Ishikawa (cell line): ENCODE measurements around the gene PHF8.

Source experiments
- CEBPB ChIP-seq: IDR thresholded peaks from 2 replicates; pipeline ENCODE4 v1.6.1; 2012
- CREB1 ChIP-seq: IDR thresholded peaks from 2 replicates; pipeline ENCODE4 v1.6.1; 2012; ENCODE audit warnings: low read depth
- EGR1 ChIP-seq: IDR thresholded peaks from 2 replicates; pipeline ENCODE4 v1.6.1; 2012
- EP300 ChIP-seq: IDR thresholded peaks from 2 replicates; pipeline ENCODE4 v1.6.1; 2012; ENCODE audit warnings: borderline replicate concordance
- FOXM1 ChIP-seq: IDR thresholded peaks from 2 replicates; pipeline ENCODE4 v1.6.1; 2012; ENCODE audit warnings: low read depth, borderline replicate concordance
- NFIC ChIP-seq: IDR thresholded peaks from 2 replicates; pipeline ENCODE4 v1.6.1; 2012
- RAD21 ChIP-seq: IDR thresholded peaks from 2 replicates; pipeline ENCODE4 v1.6.1; 2012; ENCODE audit warnings: low read depth
- TAF1 ChIP-seq: IDR thresholded peaks from 2 replicates; pipeline ENCODE4 v1.6.1; 2012; ENCODE audit warnings: low read depth, mild to moderate bottlenecking
- TCF12 ChIP-seq: IDR thresholded peaks from 2 replicates; pipeline ENCODE4 v1.6.1; 2012; ENCODE audit warnings: low read depth
- TEAD4 ChIP-seq: IDR thresholded peaks from 2 replicates; pipeline ENCODE4 v1.6.1; 2012
- YY1 ChIP-seq: IDR thresholded peaks from 2 replicates; pipeline ENCODE4 v1.6.1; 2012; ENCODE audit warnings: low read depth
- ZBTB7A ChIP-seq: IDR thresholded peaks from 2 replicates; pipeline ENCODE4 v1.6.1; 2012; ENCODE audit warnings: low read depth
- TF ChIP-seq, protein P1 (sequence below): IDR thresholded peaks from 2 replicates; pipeline ENCODE4 v1.6.1; 2012
- TF ChIP-seq, protein P2 (sequence below): IDR thresholded peaks from 2 replicates; pipeline ENCODE4 v1.6.1; 2012
- TF ChIP-seq, protein P3 (sequence below): IDR thresholded peaks from 2 replicates; pipeline ENCODE4 v1.6.1; 2012; ENCODE audit warnings: low read depth, mild to moderate bottlenecking

PHF8 gene

DNA sequence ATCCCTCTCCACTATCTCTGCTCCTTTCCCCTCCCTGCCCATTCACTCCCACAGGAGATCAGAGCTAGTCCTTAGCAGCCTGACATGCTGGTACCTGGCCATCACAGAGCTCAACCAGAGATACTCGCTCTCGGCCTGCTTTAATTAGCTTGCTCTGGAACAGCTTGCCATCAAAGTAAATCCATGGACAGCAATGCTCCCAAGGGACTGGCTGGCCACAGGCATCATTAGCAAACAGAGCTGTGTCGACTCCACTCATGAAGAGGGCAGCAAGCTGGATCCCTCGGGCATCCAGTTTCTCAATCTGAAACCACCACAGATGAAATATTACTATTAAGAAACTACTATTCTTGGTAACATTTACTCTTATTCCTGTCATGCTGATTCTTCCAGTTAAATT, 43.4 kb upstream of the PHF8 start:
- TF ChIP-seq CREB1 (no peak), EP300 (no peak), YY1 (no peak), ZBTB7A (no peak), EGR1 (no peak), TAF1 (no peak), TCF12 (no peak), FOXM1 (no peak), CEBPB (no peak), RAD21 (no peak), TEAD4 (no peak), NFIC (no peak)
- TF ChIP-seq, protein P1, sequence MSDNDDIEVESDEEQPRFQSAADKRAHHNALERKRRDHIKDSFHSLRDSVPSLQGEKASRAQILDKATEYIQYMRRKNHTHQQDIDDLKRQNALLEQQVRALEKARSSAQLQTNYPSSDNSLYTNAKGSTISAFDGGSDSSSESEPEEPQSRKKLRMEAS: no peak
- TF ChIP-seq, protein P2, sequence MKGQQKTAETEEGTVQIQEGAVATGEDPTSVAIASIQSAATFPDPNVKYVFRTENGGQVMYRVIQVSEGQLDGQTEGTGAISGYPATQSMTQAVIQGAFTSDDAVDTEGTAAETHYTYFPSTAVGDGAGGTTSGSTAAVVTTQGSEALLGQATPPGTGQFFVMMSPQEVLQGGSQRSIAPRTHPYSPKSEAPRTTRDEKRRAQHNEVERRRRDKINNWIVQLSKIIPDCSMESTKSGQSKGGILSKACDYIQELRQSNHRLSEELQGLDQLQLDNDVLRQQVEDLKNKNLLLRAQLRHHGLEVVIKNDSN: no peak
- TF ChIP-seq, protein P3, sequence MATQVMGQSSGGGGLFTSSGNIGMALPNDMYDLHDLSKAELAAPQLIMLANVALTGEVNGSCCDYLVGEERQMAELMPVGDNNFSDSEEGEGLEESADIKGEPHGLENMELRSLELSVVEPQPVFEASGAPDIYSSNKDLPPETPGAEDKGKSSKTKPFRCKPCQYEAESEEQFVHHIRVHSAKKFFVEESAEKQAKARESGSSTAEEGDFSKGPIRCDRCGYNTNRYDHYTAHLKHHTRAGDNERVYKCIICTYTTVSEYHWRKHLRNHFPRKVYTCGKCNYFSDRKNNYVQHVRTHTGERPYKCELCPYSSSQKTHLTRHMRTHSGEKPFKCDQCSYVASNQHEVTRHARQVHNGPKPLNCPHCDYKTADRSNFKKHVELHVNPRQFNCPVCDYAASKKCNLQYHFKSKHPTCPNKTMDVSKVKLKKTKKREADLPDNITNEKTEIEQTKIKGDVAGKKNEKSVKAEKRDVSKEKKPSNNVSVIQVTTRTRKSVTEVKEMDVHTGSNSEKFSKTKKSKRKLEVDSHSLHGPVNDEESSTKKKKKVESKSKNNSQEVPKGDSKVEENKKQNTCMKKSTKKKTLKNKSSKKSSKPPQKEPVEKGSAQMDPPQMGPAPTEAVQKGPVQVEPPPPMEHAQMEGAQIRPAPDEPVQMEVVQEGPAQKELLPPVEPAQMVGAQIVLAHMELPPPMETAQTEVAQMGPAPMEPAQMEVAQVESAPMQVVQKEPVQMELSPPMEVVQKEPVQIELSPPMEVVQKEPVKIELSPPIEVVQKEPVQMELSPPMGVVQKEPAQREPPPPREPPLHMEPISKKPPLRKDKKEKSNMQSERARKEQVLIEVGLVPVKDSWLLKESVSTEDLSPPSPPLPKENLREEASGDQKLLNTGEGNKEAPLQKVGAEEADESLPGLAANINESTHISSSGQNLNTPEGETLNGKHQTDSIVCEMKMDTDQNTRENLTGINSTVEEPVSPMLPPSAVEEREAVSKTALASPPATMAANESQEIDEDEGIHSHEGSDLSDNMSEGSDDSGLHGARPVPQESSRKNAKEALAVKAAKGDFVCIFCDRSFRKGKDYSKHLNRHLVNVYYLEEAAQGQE: no peak

DNA sequence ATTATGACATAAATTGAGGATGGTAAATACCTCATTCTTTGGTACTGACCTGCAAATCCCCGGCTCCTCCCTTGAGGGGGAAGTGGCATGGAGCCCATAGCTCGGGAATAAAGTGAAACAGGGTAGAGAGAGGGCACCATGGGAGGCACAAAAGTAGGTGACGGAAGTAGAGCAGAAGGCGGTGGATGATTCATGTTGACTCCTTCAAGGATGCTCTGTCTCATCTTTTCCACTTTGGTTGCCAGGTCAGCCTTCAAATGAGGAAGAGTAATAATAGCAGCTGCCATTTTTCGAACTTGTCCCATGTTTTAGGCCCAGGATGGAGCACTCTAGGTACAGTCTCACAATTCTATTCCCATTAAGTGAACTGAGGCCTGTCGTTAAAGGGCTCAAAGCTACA, 41.4 kb upstream of the PHF8 start:
- no peak for TF ChIP-seq CREB1
- TF ChIP-seq TEAD4: no peak
- TF ChIP-seq, protein P1: no peak
- no peak for TF ChIP-seq EP300
- no peak for TF ChIP-seq TAF1
- no peak for TF ChIP-seq NFIC
- TF ChIP-seq, protein P2: no peak
- no peak for TF ChIP-seq FOXM1
- TF ChIP-seq CEBPB: no peak
- no peak for TF ChIP-seq TCF12
- TF ChIP-seq YY1: no peak
- TF ChIP-seq, protein P3: no peak
- no peak for TF ChIP-seq ZBTB7A
- TF ChIP-seq EGR1: no peak
- no peak for TF ChIP-seq RAD21

DNA sequence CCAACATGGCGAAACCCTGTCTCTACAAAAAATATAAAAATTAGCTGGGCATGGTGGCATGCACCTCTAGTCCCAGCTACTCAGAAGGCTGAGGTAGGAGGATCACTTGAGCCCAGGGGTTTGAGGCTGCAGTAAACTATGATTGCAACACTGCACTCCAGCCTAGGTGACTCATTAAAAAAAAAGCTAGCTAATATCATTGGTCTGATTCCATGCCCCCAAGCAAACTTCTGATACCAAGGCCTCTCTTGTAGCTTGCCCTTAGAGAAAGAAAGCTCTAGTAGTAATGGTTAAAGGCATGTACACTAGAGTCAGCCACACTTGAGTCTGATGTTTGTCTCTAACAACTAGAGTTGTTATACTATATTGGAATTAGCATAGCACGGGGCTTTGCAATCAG, 32.6 kb upstream of the PHF8 start:
- TF ChIP-seq, protein P2: no peak
- no peak for TF ChIP-seq FOXM1
- no peak for TF ChIP-seq EP300
- TF ChIP-seq CEBPB: no peak
- TF ChIP-seq, protein P3: no peak
- TF ChIP-seq TAF1: no peak
- TF ChIP-seq EGR1: no peak
- TF ChIP-seq NFIC: no peak
- TF ChIP-seq CREB1: no peak
- TF ChIP-seq ZBTB7A: no peak
- no peak for TF ChIP-seq YY1

DNA sequence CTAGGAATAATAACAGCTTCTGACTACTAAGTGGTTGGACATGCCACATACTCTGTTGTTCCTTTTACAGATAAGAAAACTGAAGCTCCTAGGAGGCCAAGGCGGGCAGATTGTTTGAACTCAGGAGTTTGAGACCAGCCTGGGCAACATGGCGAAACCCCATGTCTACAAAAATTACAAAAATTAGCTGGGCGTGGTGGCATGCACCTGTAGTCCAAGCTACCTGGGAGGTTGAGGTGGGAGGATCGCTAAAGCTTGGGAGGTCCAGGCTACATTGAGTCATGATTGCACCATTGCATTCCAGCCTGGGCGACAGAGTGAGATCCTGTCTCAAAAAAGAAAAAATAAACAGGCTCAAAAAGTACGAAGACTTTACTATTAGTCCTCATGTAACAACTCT, 30.6 kb upstream of the PHF8 start:
- TF ChIP-seq YY1 (no peak), RAD21 (no peak)
